Tongue (tissue), 2 donors: Measurements from ENCODE around the gene TRIM9. TPM values are rescaled to one million over a fixed set of nuclear protein-coding genes. Genes with fewer than 3 reads are reported as not detected.

Source experiments
- DNase-seq: peaks from one replicate; pipeline ENCODE4 v3.0.0-alpha.2; 2015
- total RNA-seq: library from RNA; depleted of rRNA; stranded (reverse); fragments of >200 nt; gene quantifications from one replicate; pipeline ENCODE4 v1.2.3, GENCODE V29; 2014

TRIM9 gene
- 1.1 TPM for total RNA-seq

GRCh38 chr14:51094901-51095853 lies at the start of gene TRIM9:
TSS of gene TRIM9 (minus strand) at chr14:51095105. CDS start at chr14:51094939, 166 bp downstream.
- peak; percentile 96 for DNase-seq

- no peak for DNase-seq
Measured at GRCh38 chr14:51140856-51141255, 46.0 kb upstream of the TRIM9 start.

GRCh38 chr14:51140338-51140737 lies 45.4 kb upstream of the TRIM9 start:
- DNase-seq: no peak

- no peak for DNase-seq
Measured at GRCh38 chr14:51139121-51139681, 44.3 kb upstream of the TRIM9 start.

- DNase-seq: no peak
Measured at GRCh38 chr14:51138404-51139103, 43.6 kb upstream of the TRIM9 start.

GRCh38 chr14:51131516-51131915 lies 36.6 kb upstream of the TRIM9 start:
- no peak for DNase-seq

GRCh38 chr14:51129130-51129529 lies 34.2 kb upstream of the TRIM9 start:
- no peak for DNase-seq

- DNase-seq: no peak
Measured at GRCh38 chr14:51124029-51124428, 29.1 kb upstream of the TRIM9 start.

GRCh38 chr14:51121096-51121495 lies 26.2 kb upstream of the TRIM9 start:
- no peak for DNase-seq

GRCh38 chr14:51119411-51120051 lies 24.6 kb upstream of the TRIM9 start:
- peak; percentile 3 for DNase-seq

GRCh38 chr14:51118993-51119392 lies 24.1 kb upstream of the TRIM9 start:
- DNase-seq: no peak

GRCh38 chr14:51117593-51117992 lies 22.7 kb upstream of the TRIM9 start:
- no peak for DNase-seq

GRCh38 chr14:51116682-51117081 lies 21.8 kb upstream of the TRIM9 start:
- DNase-seq: no peak

- no peak for DNase-seq
Measured at GRCh38 chr14:51109651-51110050, 14.7 kb upstream of the TRIM9 start.

GRCh38 chr14:51107801-51108200 lies 12.9 kb upstream of the TRIM9 start:
- no peak for DNase-seq

- DNase-seq: no peak
Measured at GRCh38 chr14:51104467-51104866, 9.6 kb upstream of the TRIM9 start.

GRCh38 chr14:51097287-51097686 lies 2.4 kb upstream of the TRIM9 start:
- no peak for DNase-seq

- DNase-seq: no peak
Measured at GRCh38 chr14:51096870-51097269, 2.0 kb upstream of the TRIM9 start.

- DNase-seq: peak; percentile 42
Measured at GRCh38 chr14:51095854-51096823, 1.2 kb upstream of the TRIM9 start.

- DNase-seq: no peak
Measured at GRCh38 chr14:51094282-51094821, 553 bp downstream of the TRIM9 start.
